ENCODE measurements around the gene THSD4.

The THSD4 gene

DNA sequence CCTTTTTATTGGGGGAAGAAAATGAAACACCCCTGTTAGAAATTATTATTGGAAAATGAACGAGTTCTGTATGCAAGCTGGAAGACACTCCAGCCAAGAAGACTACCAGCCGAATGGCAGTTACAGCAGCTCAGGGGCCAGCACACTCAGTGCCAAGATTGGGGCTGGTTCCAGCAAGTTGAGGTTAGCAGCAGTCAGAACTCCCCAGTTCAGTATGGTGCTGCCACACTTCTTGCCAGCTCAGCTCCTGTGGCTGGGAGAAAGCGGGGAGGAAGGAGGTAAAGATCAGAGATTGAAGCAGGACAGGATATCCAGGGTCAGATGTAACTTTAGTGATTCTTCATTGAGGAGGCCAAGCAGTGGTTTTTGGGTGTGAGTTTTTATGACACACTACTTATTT is 414.8 kb downstream of the THSD4 start:
- Histone ChIP-seq H2AK5ac (ENCODE audit: low read length, severe bottlenecking) (no peak overlapping the region), H3K9me3 (ENCODE audit: control insufficient read depth, low read length) (peaks cover 3% of the 10 kb centered on the region), H3K14ac (ENCODE audit: low read length in 2 of 2) (no peak overlapping the region), H3K27ac (ENCODE audit: low read length, poor library complexity, severe bottlenecking) (no peak overlapping the region), H4K91ac (ENCODE audit: low read length) (no peak overlapping the region), H2BK12ac (ENCODE audit: low read length in 2 of 2) (no peak overlapping the region), H3K23ac (ENCODE audit: low read length in 2 of 2) (no peak overlapping the region), H3K27me3 (ENCODE audit: control insufficient read depth in 1 of 2, insufficient read depth in 1 of 2, low read length in 2 of 2) (peaks cover 0 to 2% of the 10 kb centered on the region in 2 experiments), H2BK15ac (ENCODE audit: low read depth, poor library complexity, severe bottlenecking) (no peak overlapping the region), H3K4me1 (ENCODE audit: control insufficient read depth, insufficient read depth, low read depth, low read length) (peaks cover 7% of the 10 kb centered on the region), H3K4ac (ENCODE audit: low read depth in 1 of 2, low read length in 2 of 2) (no peak overlapping the region), H4K8ac (ENCODE audit: low read length) (no peak overlapping the region), H2AFZ (ENCODE audit: low read depth, low read length) (no peak overlapping the region), H3K18ac (ENCODE audit: low read depth in 1 of 2, low read length in 2 of 2) (no peak overlapping the region), H2BK120ac (ENCODE audit: low read depth, low read length) (no peak overlapping the region), H3K4me3 (ENCODE audit: insufficient read depth in 1 of 2, low read depth in 1 of 2, low read length in 2 of 2) (no peak overlapping the region), H3K36me3 (ENCODE audit: control insufficient read depth in 1 of 2, insufficient read depth in 2 of 2, low read depth in 1 of 2, low read length in 2 of 2) (no peaks in the 10 kb centered on the region), H3K79me1 (replicated peaks; ENCODE audit: low read length, poor library complexity, severe bottlenecking) (peaks cover 1% of the 10 kb centered on the region), H3K4me2 (ENCODE audit: low read length, poor library complexity, severe bottlenecking) (no peak overlapping the region), H2BK5ac (ENCODE audit: low read depth, low read length, poor library complexity, severe bottlenecking) (no peak overlapping the region), H3K9ac (ENCODE audit: low read length) (no peak overlapping the region)
- WGBS = 93% methylated on average over 3 of the region's 3 CpGs
- no peak for DNase-seq

DNA sequence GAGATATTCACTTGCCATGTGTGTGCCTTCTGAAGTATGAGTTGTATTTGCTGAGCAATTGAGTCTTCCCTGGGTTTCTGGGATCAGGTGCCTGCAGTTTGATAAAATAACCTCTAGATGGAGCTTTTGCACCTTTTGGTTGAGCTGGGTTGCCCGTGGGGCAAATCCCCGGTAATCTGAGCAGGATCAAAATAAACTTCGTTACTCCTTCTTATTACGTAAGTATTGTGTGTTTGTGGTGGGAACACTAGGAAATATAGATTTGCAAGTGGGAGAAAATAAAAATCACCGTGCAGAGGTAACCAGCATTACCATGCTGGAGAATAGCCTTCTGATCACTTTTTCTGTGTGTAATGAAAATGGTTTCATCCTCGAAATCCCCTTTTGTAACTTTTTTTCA is 417.7 kb downstream of the THSD4 start:
- Histone ChIP-seq H3K79me1 (replicated peaks; ENCODE audit: low read length, poor library complexity, severe bottlenecking) (peaks cover 1% of the 10 kb centered on the region), H2BK15ac (ENCODE audit: low read depth, poor library complexity, severe bottlenecking) (no peak overlapping the region), H3K9me3 (ENCODE audit: control insufficient read depth, low read length) (peaks cover 3% of the 10 kb centered on the region), H3K36me3 (ENCODE audit: control insufficient read depth in 1 of 2, insufficient read depth in 2 of 2, low read depth in 1 of 2, low read length in 2 of 2) (no peaks in the 10 kb centered on the region), H2AK5ac (ENCODE audit: low read length, severe bottlenecking) (no peak overlapping the region), H2AFZ (ENCODE audit: low read depth, low read length) (no peak overlapping the region), H2BK120ac (ENCODE audit: low read depth, low read length) (no peak overlapping the region), H4K8ac (ENCODE audit: low read length) (no peak overlapping the region), H3K9ac (ENCODE audit: low read length) (no peak overlapping the region), H3K27ac (ENCODE audit: low read length, poor library complexity, severe bottlenecking) (no peak overlapping the region), H3K4me2 (ENCODE audit: low read length, poor library complexity, severe bottlenecking) (no peak overlapping the region), H3K14ac (ENCODE audit: low read length in 2 of 2) (no peak overlapping the region), H3K4ac (ENCODE audit: low read depth in 1 of 2, low read length in 2 of 2) (no peak overlapping the region), H3K27me3 (ENCODE audit: control insufficient read depth in 1 of 2, insufficient read depth in 1 of 2, low read length in 2 of 2) (no peaks in the 10 kb centered on the region), H4K91ac (ENCODE audit: low read length) (no peak overlapping the region), H2BK12ac (ENCODE audit: low read length in 2 of 2) (no peak overlapping the region), H3K18ac (ENCODE audit: low read depth in 1 of 2, low read length in 2 of 2) (no peak overlapping the region), H3K4me1 (ENCODE audit: control insufficient read depth, insufficient read depth, low read depth, low read length) (peaks cover 4% of the 10 kb centered on the region), H3K23ac (ENCODE audit: low read length in 2 of 2) (no peak overlapping the region), H2BK5ac (ENCODE audit: low read depth, low read length, poor library complexity, severe bottlenecking) (no peak overlapping the region), H3K4me3 (ENCODE audit: insufficient read depth in 1 of 2, low read depth in 1 of 2, low read length in 2 of 2) (no peak overlapping the region)
- no peak for DNase-seq
- WGBS = 46% methylated on average over 6 of the region's 6 CpGs

DNA sequence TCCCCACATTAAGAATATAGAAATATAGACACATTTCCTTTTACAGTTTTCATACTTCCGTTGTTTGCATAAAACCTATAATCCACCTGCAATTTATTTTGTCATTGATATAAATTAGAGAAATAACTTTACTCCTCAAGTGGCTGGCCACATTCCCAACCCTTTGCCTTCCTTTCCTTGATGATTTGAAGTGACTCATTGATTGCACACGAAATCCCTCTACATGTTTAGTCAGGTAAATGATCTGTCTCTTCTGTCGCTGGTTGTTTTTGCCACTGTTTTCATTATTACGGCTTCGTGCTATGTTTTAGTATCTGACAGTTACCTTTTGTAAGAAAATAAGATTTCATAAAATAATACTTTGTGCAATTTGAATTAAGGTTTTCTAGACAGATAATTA is 422.9 kb downstream of the THSD4 start:
- peaks cover under 1% of the 10 kb centered on the region for H3K79me1 ChIP-seq (replicated peaks; ENCODE audit: low read length, poor library complexity, severe bottlenecking)
- no peaks in the 10 kb centered on the region for H3K36me3 ChIP-seq (ENCODE audit: control insufficient read depth in 1 of 2, insufficient read depth in 2 of 2, low read depth in 1 of 2, low read length in 2 of 2)
- no peak overlapping the region for H3K27ac ChIP-seq (ENCODE audit: low read length, poor library complexity, severe bottlenecking)
- no peak overlapping the region for H2BK5ac ChIP-seq (ENCODE audit: low read depth, low read length, poor library complexity, severe bottlenecking)
- WGBS = 68% methylated on average over 2 of the region's 5 CpGs
- H2BK12ac ChIP-seq (ENCODE audit: low read length in 2 of 2) = no peak overlapping the region
- H3K4me3 ChIP-seq (ENCODE audit: insufficient read depth in 1 of 2, low read depth in 1 of 2, low read length in 2 of 2) = no peak overlapping the region
- DNase-seq = no peak
- H2AFZ ChIP-seq (ENCODE audit: low read depth, low read length) = no peak overlapping the region
- no peak overlapping the region for H3K4ac ChIP-seq (ENCODE audit: low read depth in 1 of 2, low read length in 2 of 2)
- H4K8ac ChIP-seq (ENCODE audit: low read length) = no peak overlapping the region
- no peak overlapping the region for H3K4me2 ChIP-seq (ENCODE audit: low read length, poor library complexity, severe bottlenecking)
- H4K91ac ChIP-seq (ENCODE audit: low read length) = no peak overlapping the region
- no peaks in the 10 kb centered on the region for H3K4me1 ChIP-seq (ENCODE audit: control insufficient read depth, insufficient read depth, low read depth, low read length)
- H3K9me3 ChIP-seq (ENCODE audit: control insufficient read depth, low read length) = no peaks in the 10 kb centered on the region
- no peak overlapping the region for H2BK15ac ChIP-seq (ENCODE audit: low read depth, poor library complexity, severe bottlenecking)
- H3K18ac ChIP-seq (ENCODE audit: low read depth in 1 of 2, low read length in 2 of 2) = no peak overlapping the region
- no peak overlapping the region for H3K9ac ChIP-seq (ENCODE audit: low read length)
- no peak overlapping the region for H3K23ac ChIP-seq (ENCODE audit: low read length in 2 of 2)
- no peak overlapping the region for H2AK5ac ChIP-seq (ENCODE audit: low read length, severe bottlenecking)
- H2BK120ac ChIP-seq (ENCODE audit: low read depth, low read length) = no peak overlapping the region
- no peak overlapping the region for H3K14ac ChIP-seq (ENCODE audit: low read length in 2 of 2)
- H3K27me3 ChIP-seq (ENCODE audit: control insufficient read depth in 1 of 2, insufficient read depth in 1 of 2, low read length in 2 of 2) = no peaks in the 10 kb centered on the region

DNA sequence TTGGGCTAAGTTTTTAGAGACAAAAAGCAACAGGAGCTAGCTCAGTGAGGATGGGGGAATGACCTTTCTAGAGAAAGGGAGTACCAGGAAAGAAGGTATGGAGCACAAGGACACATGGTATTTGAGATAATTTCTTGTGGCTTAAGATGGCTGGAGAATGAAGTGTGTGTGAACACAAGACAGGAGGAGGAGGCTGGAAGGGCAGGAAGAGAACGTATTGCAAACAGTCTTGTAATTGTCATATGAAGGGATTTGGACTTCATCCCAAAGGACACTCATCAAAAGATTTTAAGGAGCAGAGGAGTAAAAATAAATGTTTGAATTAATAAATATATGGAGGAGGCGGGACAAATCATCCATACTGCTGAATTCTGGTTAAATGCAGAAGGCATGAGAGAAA is 426.5 kb downstream of the THSD4 start:
- no peaks in the 10 kb centered on the region for H3K9me3 ChIP-seq (ENCODE audit: control insufficient read depth, low read length)
- no peak overlapping the region for H3K4me2 ChIP-seq (ENCODE audit: low read length, poor library complexity, severe bottlenecking)
- H3K4me3 ChIP-seq (ENCODE audit: insufficient read depth in 1 of 2, low read depth in 1 of 2, low read length in 2 of 2) = no peak overlapping the region
- no peak overlapping the region for H3K4ac ChIP-seq (ENCODE audit: low read depth in 1 of 2, low read length in 2 of 2)
- H4K91ac ChIP-seq (ENCODE audit: low read length) = no peak overlapping the region
- no peak for DNase-seq
- no peak overlapping the region for H3K27ac ChIP-seq (ENCODE audit: low read length, poor library complexity, severe bottlenecking)
- no peak overlapping the region for H2BK12ac ChIP-seq (ENCODE audit: low read length in 2 of 2)
- H3K4me1 ChIP-seq (ENCODE audit: control insufficient read depth, insufficient read depth, low read depth, low read length) = no peaks in the 10 kb centered on the region
- H3K23ac ChIP-seq (ENCODE audit: low read length in 2 of 2) = no peak overlapping the region
- no peak overlapping the region for H4K8ac ChIP-seq (ENCODE audit: low read length)
- H2BK5ac ChIP-seq (ENCODE audit: low read depth, low read length, poor library complexity, severe bottlenecking) = no peak overlapping the region
- no peak overlapping the region for H2BK15ac ChIP-seq (ENCODE audit: low read depth, poor library complexity, severe bottlenecking)
- H3K36me3 ChIP-seq (ENCODE audit: control insufficient read depth in 1 of 2, insufficient read depth in 2 of 2, low read depth in 1 of 2, low read length in 2 of 2) = no peaks in the 10 kb centered on the region
- no peak overlapping the region for H3K14ac ChIP-seq (ENCODE audit: low read length in 2 of 2)
- no peak overlapping the region for H3K18ac ChIP-seq (ENCODE audit: low read depth in 1 of 2, low read length in 2 of 2)
- H3K79me1 ChIP-seq (replicated peaks; ENCODE audit: low read length, poor library complexity, severe bottlenecking) = peaks cover 6% of the 10 kb centered on the region
- 83% methylated on average over 2 of the region's 2 CpGs for WGBS
- H3K9ac ChIP-seq (ENCODE audit: low read length) = no peak overlapping the region
- H2AFZ ChIP-seq (ENCODE audit: low read depth, low read length) = no peak overlapping the region
- peaks cover 0 to 6% of the 10 kb centered on the region in 2 experiments for H3K27me3 ChIP-seq (ENCODE audit: control insufficient read depth in 1 of 2, insufficient read depth in 1 of 2, low read length in 2 of 2)
- no peak overlapping the region for H2AK5ac ChIP-seq (ENCODE audit: low read length, severe bottlenecking)
- H2BK120ac ChIP-seq (ENCODE audit: low read depth, low read length) = no peak overlapping the region
